ENCODE measurements around the gene NACC2.
"Not testable (repeated sequence)": the region's sequence is repeated elsewhere in the genome, so short reads cannot be mapped to it uniquely, and the experiment has no call there.

NACC2 gene

GRCh38 chr9:136080716-136081112 is 14.4 kb downstream of the NACC2 start:
- DNase-seq (ENCODE audit: low read depth), result no peak

DNA sequence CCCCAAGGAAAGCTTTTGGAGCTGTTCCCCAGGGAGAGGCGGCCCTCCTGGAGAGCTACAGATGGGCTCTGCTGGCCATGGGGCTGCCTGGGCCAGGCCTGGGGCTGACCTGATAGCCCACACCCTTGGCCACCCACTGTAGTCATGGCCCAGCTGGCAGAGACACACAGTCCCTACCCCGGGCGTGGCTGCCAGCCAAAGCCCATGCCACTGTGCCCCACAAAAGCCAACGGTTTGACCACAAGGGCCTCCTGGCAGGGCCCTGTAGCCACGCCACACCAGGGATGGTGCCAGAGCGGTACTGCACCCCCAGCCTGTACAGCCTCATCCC is 15.2 kb downstream of the NACC2 start:
- no peak for DNase-seq (ENCODE audit: low read depth)

DNA sequence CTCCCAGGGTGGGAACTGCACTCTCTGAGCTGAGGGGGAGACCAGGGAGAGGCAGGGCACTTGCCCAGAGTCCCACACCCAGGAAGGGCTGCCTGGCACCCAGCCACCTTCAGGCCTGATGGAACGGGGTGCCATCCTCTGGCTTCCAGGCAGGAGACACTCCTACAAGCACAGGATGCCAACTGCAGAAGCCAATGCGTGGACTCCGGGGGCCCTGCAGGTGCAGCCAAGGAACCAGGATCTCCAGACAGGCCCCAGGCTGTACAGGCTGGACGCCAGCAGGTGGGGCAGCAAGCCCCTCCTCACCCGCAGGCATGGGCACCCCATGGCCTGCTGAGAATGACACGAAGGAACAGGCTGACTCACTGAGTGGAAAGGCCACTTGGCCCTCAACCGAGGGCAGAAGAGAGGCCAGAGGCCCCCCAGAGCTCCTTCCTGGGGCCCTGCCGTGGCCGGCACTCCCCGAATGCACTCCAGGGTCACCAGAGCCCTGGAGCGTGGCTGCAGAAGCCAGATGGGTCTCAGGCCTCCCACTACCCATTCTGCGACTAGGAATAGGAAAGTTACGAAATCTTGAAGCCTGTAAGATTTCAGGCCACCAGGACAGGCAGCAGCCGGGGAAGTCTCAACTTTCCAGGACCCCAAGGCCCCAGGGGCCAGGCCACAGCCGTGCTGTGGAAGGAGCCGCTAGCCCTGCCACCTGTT is 15.7 kb downstream of the NACC2 start:
- DNase-seq (ENCODE audit: low read depth), result no peak

DNA sequence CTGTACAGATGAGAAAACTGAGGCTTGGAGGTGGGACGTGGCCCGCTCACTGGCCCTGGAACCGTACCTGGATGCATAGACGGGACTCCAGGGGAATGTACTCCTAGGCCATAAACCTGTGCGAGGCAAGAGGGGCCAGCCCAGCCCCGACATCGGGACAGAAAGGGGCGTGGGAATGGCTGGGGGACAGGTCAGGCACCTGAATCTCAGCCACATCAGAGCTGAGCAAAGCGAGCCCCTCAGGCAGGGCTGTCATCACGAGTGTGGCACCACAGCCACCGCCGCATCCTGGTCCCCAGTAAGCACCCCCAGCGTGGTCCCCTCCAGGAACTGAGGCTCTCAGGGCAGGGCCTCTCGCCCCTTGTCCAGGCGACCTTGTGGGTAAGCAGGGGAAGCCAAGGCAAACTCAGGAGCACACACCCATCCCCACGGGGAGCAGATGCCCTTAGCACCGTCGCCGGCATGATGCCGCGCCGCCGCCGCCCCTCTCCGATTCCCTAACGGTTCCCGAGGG is 16.5 kb downstream of the NACC2 start:
- DNase-seq (ENCODE audit: low read depth), result no peak

DNA sequence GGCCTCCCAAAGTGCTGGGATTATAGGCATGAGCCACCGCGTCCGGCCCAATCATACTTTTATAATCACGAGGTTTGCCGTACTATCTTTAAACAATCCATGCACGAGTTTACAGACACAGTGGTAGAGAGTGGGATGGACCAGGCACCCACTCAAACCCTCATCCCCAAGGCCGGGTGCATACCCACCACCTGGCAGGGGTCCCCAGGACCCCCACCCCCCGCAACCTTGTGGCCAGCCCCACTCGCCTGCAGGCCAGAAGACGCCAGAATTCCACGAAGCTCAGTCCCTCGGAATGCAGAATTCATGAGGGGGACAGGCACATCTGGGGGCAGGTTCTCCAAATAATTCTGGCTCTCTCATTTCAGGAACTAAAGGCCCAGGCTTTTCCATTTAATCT is 17.1 kb downstream of the NACC2 start:
- DNase-seq (ENCODE audit: low read depth), result no peak

DNA sequence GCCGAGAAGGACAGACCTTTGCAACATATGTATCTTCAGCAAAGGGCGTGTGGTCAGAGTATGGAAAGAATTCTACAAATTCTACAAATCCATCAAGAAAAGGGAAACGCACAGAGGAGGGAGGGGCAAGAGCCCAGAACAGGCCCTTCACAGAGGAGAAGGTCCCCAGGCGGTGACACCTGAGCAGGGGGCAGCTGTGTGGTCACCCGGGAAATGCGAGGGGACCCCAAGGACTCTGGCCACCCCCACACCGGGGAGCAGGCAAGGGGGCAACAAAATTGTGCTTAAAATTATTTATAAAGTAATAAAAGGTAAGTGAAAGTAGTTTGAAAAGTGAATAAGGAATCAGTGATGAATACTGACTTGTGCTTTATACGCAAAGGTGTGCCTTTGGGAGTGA is 17.6 kb downstream of the NACC2 start:
- no peak for DNase-seq (ENCODE audit: low read depth)

DNA sequence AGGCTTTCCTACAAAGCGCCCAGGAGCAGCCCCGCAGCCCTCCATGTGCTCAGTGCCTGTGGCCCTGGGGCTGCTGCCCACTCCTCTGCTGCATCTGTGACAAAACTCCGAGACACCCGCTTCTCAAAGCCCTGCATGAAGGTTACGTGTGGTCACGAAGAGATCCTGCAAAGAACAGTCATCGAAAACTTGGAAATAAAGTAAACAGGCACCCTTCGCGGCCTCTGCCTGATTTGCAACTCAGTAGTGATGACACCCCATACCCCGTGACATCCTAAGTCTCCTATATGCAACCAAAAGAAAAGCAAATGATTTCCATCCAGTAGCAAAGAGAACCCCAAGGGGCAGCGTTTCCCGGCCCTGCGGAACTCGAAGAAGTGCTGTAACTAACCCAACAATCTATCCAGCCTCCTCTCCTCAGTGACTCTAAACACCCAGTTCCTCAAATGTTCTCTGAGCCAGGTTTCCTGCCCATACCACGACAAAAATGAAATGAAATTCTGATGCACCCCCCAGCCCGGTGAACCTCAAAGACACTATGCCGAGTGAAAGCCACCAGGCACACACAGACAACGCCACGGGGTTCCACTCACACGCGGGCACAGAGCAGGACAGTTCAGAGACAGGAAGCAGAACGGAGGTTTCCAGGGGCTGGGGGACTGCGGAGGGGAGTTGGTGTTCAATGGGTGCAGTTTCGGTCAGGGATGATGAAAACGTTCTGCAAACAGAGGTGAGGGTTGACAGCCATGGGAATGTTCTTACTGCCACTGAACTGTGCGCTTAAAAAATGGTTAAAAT is 19.0 kb downstream of the NACC2 start:
- DNase-seq (ENCODE audit: low read depth), result no peak

DNA sequence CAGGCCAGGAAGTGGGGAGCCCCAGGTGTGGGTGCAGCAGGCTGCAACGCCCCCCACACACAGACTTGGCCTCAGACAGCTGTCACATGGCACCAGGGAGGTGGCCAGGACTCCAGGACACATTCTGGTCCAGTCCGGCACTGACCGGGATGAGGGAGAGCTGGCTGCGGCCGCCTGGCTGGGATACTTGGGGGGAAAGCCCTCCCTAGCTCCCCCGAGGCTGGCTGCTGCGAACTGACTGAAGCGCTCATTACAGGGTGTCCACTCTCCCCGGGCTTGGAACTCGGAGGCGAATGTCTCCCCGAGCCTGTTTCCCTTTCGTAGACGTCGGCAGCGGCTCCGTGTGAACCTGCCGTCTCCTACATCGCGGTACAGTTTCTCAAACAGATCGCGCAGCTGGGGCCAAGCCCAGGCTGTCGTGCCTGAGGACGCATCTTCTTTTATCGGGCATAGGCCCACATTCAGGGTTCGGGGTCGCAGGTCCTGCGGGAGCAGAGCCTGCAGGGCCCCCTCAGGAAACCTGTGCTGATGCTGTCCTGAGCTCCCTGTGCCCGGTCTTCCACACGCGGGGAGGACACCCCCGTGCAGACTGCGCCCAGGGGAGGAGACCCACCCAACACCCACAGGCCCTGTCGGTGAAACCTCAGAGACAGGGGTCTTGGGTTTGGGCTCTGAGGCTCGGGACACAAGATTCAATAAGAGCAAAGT is 19.8 kb downstream of the NACC2 start:
- no peak for DNase-seq (ENCODE audit: low read depth)

DNA sequence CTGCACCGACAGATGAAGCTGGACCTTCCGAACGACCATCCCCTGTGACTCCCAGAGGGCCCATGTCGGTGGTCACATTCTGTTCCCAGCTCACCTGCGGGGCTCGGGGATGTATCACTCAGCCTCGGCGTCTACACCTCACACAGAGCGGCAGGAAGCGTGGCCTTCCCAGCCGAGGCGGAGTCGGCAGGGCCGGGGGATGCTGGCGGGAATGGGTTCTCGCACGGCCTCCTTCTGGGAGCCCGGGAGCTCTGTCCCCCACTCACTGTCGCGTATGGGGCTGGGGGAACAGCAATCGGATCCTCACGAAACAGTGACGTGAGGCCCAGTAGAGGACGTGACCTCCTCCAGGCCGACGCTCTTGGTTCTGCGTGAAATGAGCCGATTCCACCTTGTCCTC is 20.4 kb downstream of the NACC2 start:
- DNase-seq (ENCODE audit: low read depth), result no peak

GRCh38 chr9:136062657-136063439 is 32.2 kb downstream of the NACC2 start:
- DNase-seq (ENCODE audit: low read depth), result no peak

- DNase-seq (ENCODE audit: low read depth), result not testable (repeated sequence)
Measured at GRCh38 chr9:136061916-136062315, 33.2 kb downstream of the NACC2 start.

DNA sequence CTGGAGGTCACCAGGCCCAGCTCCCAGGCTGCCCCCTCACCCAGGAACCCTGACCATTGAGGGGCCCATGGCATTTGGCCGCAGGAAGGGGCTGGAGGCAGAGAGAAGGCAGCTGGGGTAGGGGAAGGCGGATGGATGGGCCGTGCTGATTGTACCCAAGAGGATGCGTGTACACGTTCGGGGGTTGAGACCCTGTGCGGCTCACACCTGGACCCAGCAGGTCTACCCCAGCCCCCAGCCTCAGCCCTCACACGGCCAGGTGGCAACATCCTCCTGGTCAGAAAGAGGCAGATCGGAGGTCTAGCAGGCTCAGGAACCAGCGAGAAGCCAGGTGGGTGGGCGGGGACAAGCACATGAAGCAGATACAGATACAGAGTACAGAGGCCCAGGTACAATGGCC is 33.7 kb downstream of the NACC2 start:
- no peak for DNase-seq (ENCODE audit: low read depth)

- no peak for DNase-seq (ENCODE audit: low read depth)
Measured at GRCh38 chr9:136060671-136061371, 34.3 kb downstream of the NACC2 start.

DNA sequence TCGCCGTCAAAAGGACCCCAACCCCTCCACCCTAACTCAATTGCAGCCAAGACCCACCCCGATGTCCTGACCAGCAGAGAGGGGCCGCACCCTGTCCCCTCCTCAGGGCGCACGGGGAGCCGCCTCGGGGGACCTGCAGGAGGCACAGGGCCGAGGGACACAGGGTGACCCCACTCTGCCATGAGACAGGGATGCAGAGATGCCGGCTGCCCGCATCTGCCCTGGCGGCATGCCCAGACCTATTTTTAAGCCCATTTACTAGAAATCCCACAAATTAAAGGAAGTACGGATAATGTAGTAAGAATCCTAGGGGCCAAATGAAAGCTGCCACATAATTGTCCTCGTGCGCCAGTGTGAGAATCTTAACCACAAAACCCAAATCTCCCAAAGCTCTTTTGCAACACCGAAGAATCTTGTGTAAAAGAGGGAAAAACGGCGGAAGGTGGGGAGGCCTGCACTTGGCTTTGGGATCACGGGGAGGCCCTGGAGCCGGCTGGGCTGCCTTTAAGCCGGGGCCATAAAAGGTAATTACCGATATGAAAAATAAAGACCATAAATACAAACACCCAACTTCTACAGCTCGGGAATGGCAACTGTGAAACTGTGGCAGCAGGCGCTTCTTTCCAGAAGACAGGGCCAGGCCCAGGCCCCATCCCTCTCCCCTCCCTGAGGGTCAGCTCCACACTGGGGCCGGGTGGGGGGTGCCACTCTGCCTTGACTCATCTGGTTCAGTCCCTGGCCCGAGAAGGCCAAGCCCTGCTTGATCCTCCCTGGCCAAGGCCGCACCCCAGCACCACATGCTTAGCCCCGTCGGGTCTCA is 35.0 kb downstream of the NACC2 start:
- DNase-seq (ENCODE audit: low read depth), result no peak

- no peak for DNase-seq (ENCODE audit: low read depth)
Measured at GRCh38 chr9:136059321-136059791, 35.7 kb downstream of the NACC2 start.

DNA sequence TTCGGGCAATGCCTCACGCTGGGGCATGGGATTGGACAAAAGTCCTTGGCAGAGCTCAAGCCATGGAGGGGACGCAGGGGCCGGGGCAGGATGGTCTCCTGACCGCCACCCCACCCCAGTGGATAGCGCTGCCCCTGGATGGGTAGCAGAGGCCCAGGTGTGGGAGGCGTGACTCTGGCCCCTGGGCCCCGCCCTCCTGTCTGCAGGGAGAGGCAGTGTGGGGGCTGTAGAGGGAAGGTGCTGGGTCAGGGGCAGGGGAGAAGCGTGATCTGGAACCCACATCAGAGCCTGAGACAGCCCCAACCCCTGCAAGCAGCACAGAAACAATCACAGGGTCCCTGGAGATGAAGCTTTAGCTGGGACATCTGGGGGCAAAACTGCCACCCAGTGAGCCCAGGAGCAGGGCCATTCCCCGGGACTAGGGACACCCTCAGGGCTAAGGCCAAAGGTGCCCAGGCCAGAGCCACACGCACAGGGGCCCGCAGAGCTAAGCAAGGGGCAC is 36.2 kb downstream of the NACC2 start:
- no peak for DNase-seq (ENCODE audit: low read depth)

DNA sequence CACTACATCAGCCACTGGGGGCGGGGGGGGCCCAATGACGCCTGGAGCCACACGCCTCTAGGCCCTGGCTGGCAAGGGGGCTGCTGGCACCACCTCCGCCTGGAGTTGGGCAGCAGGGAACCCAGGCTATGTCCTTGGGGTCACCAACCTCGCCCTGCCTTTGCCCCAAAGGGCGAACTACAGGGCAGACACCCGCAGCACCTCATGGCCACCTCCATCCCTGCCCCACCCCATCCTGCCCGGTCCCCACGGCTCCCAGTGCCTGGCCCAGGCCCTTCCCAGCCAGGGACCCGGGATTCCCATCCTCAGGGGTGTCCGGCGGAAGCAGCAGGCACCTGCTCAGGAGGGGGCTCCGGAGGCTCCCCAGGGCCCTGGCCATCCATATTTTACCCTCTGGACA is 37.0 kb downstream of the NACC2 start:
- no peak for DNase-seq (ENCODE audit: low read depth)

DNA sequence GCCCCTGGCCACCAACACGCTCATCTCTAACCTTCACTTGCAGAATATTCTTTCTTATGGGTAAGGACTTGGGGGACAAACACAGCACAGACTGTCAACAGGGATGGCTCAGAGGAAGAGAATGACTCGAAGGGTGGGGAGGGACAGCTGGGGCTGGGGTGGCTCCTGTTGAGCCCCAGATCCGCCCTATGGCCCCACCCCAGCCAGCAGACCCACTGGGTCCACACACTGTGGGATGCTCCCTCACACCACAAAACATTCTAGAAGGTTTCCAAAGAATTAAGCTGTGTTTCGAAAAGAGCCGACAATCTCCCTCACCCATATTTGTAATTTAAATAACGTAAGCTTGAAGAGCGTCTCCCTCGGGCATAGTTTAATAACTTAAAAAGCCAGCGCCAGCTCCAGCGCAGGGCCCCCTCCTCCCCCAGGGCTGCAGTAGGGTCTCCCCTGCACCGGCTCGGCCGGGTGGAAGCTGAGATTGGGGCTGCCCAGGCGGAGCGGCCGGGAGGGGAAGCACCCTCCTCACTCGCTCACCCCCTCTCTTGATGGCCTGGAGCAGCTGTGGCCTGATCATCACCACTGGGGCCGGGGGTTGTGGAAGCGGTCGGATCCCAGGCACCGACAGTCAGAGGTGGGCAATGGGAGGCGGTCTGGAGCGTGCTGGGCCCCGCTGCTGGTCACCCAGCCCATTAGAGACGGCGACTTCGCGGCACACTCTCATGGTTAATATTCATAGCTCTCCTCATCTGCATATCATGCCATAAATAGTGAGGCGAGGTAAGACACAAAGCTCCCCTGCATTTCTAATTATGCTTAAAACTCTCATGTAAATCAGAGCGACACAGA is 37.6 kb downstream of the NACC2 start:
- DNase-seq (ENCODE audit: low read depth), result no peak

DNA sequence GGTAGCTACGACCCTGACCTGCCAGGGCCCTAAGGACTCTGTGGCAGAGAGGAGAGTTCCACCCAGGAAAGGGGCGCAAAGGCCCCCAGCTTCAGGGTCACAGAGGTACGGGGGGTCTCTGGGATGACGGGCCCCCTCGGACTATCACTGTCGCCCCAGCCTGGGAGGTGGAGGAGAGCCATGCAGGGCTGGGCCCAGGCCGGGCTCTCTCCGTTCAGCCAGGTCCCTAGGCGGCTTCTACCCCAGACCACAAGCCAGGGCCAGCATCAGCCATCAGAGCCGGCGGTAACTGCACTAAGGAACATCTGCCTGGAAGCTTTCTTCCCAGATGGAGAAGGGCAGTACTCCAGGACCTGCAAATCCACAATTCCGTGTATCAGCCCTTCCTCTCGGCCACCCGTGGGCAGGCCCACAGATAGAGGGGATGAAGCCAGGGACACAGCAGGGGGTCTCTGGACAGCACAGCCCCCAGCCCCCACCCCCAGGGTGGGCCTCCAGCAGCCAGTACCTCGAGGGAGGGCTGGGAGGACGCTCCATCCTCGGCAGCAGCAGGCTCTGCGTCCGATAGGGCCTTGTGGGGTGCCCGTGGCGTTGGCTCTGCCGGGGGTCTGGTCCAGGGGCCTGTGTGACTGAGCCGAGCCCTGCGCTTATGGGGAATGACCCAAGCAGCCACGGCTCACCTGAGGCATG is 38.4 kb downstream of the NACC2 start:
- DNase-seq (ENCODE audit: low read depth), result no peak
